Prostate gland (tissue), 2 donors: Measurements from ENCODE around the gene FOXK2. TPM values are rescaled to one million over a fixed set of nuclear protein-coding genes. Genes with fewer than 3 reads are reported as not detected.
A peak's percentile ranks its signal among the peaks of the same experiment; 100 is the strongest.
"Not testable (repeated sequence)": the region's sequence is repeated elsewhere in the genome, so short reads cannot be mapped to it uniquely, and the experiment has no call there.

ENCODE experiments used
- DNase-seq: peaks from one replicate; pipeline ENCODE4 v3.0.0-alpha.2; 2019; ENCODE audit warnings: low spot score
- H3K27ac ChIP-seq, 2 donors: fragments of 200-600 bp; sonication (generic); 2 replicates each; pipeline ENCODE4 v1.5.1; 2017 to 2019
- H3K27me3 ChIP-seq: fragments of 200-600 bp; sonication (generic); replicated peaks from 2 replicates; pipeline ENCODE4 v1.5.1; 2019; ENCODE audit not compliant: insufficient read depth
- H3K36me3 ChIP-seq, 2 donors: fragments of 200-600 bp; sonication (generic); 1 replicate in 1 of 2; 2 replicates in 1 of 2; pipeline versions ENCODE4 v1.5.1 to v1.8.1; 2017 to 2019
- H3K4me1 ChIP-seq: fragments of 200-600 bp; sonication (generic); replicated peaks from 2 replicates; pipeline ENCODE4 v1.5.1; 2019
- H3K4me3 ChIP-seq, 2 donors: fragments of 200-600 bp; sonication (generic); 2 replicates each; pipeline ENCODE4 v1.5.1; 2017 to 2019
- H3K9me3 ChIP-seq: fragments of 200-600 bp; sonication (generic); 2 replicates; pipeline ENCODE4 v1.5.1; 2017
- CTCF ChIP-seq, 4 experiments: fragments of 200-600 bp in 2 of 4; fragments of 450-650 bp in 2 of 4; sonication (generic) in 2 of 4; IDR thresholded peaks; 1 replicate in 3 of 4; 2 replicates in 1 of 4; pipeline ENCODE4 v1.5.1; 2016 to 2019; ENCODE audit warnings: antibody characterized with exemption in 4 of 4, mild to moderate bottlenecking in 2 of 4, moderate library complexity in 2 of 4
- POLR2A ChIP-seq: fragments of 450-650 bp; IDR thresholded peaks from one replicate; pipeline ENCODE4 v1.6.1; 2016; ENCODE audit warnings: antibody characterized with exemption, mild to moderate bottlenecking
- POLR2AphosphoS5 ChIP-seq: sonication (generic); formaldehyde crosslinking; IDR thresholded peaks from one replicate; pipeline ENCODE4 v1.6.1; 2017; ENCODE audit warnings: antibody characterized with exemption
- WGBS: methylation state at CpG from one replicate; pipeline ENCODE4 v1.1.5; 2018; 5-methylcytosine and 5-hydroxymethylcytosine counted together
- intact Hi-C: fragments of 100-400 bp; cut with DNase I; formaldehyde crosslinking; loops from one replicate; pipeline ENCODE4 v1.14.2; 2022
- total RNA-seq, 2 donors: library from RNA; depleted of rRNA; stranded (reverse); fragments of >200 nt; gene quantifications; one replicate each; pipeline ENCODE4 v1.1.0, GENCODE V29; 2016

FOXK2 gene
- total RNA-seq, 2 donors from 2014 or later: 47.9 to 85.5 TPM

DNA sequence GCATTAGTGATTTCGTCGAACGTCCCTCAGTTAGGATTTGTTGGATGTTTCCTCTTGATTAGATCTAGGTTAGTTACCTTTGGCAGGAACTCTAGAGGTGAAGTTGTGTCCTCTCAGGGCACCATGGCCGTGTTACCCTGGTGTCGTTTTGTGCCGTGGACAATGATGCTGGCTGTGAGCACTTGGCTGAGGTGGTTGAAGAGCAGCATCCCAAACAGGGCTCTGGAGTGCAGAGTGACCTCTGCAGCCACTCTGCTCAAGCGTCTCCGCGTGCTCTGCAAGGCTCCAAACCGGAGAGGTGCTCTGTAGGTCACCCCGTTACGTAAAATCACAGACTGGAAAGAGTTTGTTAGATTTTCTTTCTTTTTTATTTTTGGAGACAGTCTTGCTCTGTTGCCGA is 33.0 kb downstream of the FOXK2 start:
- DNase-seq: no peak
- TF ChIP-seq CTCF (IDR thresholded peaks at IDR 0.05) (no peak), POLR2AphosphoS5 (no peak), POLR2A (no peak)
- intact Hi-C loops: loop anchor here (5.0 kb wide), 2 partner anchors 55 to 200 kb away; no protein-coding TSS in a partner anchor
- 84% methylated on average over 13 of the region's 13 CpGs for WGBS
- Histone ChIP-seq H3K27me3 (no peaks in the 10 kb centered on the region), H3K27ac (peak overlapping the region; percentile 4 to 63), H3K4me3 (no peak overlapping the region), H3K9me3 (no peaks in the 10 kb centered on the region), H3K4me1 (peaks cover 6% of the 10 kb centered on the region), H3K36me3 (no peaks in the 10 kb centered on the region)

- H3K4me1 ChIP-seq: peaks cover 6% of the 10 kb centered on the region
- H3K27ac ChIP-seq: peak overlapping the region; percentile 63
Observed at GRCh38 chr17:82553210-82553930, 33.8 kb downstream of the FOXK2 start.

GRCh38 chr17:82557510-82557909 is 38.0 kb downstream of the FOXK2 start:
- intact Hi-C loops, DNase-seq, H3K27ac ChIP-seq, H3K36me3 ChIP-seq, H3K4me3 ChIP-seq, H3K27me3 ChIP-seq, H3K9me3 ChIP-seq: not testable (repeated sequence)
- peaks cover 11% of the 10 kb centered on the region for H3K4me1 ChIP-seq
- 95% methylated on average over 2 of the region's 2 CpGs for WGBS

More at GRCh38 chr17:82553210-82553930, 33.8 kb downstream of the FOXK2 start:
- no peaks in the 10 kb centered on the region for H3K27me3 ChIP-seq
- no peak overlapping the region for H3K4me3 ChIP-seq
- no peaks in the 10 kb centered on the region for H3K9me3 ChIP-seq
- no peaks in the 10 kb centered on the region for H3K36me3 ChIP-seq
- intact Hi-C loops: loop anchor here (5.0 kb wide), 2 partner anchors 56 to 201 kb away; no protein-coding TSS in a partner anchor
- no peak for TF ChIP-seq POLR2A
- 88% methylated on average over 18 of the region's 18 CpGs for WGBS
- no peak for DNase-seq

DNA sequence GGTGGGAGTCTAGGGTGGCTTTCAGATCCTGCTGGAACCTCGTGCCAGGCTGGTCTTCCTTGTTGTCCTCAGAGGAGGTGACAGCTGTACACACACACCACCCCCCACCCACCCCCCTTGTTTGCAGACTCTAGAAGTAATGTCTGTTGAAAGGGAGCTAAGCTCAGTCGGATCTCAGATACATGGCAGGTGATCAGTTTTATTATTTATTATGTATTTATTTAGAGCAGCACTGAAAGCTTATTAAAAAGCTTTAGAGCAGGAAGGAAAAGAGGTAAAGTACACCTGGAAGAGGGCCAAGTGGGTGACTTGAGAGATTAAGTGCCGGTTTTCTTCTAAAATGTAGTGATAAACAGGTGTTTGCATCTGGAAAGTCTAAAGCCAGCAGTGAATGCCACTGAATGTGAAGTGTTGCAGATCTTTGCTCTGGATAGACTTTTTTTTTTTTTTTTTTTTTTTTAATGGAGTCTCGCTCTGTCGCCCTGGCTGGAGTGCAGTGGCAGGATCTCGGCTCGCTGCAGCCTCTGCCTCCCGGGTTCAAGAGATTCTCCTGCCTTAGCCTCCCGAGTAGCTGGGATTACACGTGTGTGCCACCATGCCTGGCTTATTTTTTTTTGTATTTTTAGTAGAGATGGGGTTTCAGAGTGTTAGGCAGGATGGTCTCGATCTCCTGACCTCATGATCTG is 40.2 kb downstream of the FOXK2 start:
- no peak overlapping the region for H3K4me3 ChIP-seq
- 39% methylated on average over 11 of the region's 11 CpGs for WGBS
- H3K36me3 ChIP-seq: no peaks in the 10 kb centered on the region
- no peak for TF ChIP-seq CTCF (IDR thresholded peaks at IDR 0.05)
- no peak for TF ChIP-seq POLR2AphosphoS5
- TF ChIP-seq POLR2A: no peak
- intact Hi-C loops: no loop called here
- peak overlapping the region in 1 of 2 donors; percentile 11 for H3K27ac ChIP-seq
- H3K9me3 ChIP-seq: no peaks in the 10 kb centered on the region
- DNase-seq: no peak
- no peaks in the 10 kb centered on the region for H3K27me3 ChIP-seq
- H3K4me1 ChIP-seq: peaks cover 5% of the 10 kb centered on the region

- Histone ChIP-seq H3K4me1 (peaks cover 5% of the 10 kb centered on the region), H3K27ac (no peak overlapping the region), H3K27me3 (no peaks in the 10 kb centered on the region), H3K4me3 (no peak overlapping the region), H3K36me3 (no peaks in the 10 kb centered on the region), H3K9me3 (no peaks in the 10 kb centered on the region)
- 74% methylated on average over 15 of the region's 15 CpGs for WGBS
- TF ChIP-seq POLR2A (no peak), POLR2AphosphoS5 (no peak), CTCF (IDR thresholded peaks at IDR 0.05) (no peak)
- no peak for DNase-seq
- intact Hi-C loops: no loop called here
Observed at GRCh38 chr17:82560252-82560642, 40.7 kb downstream of the FOXK2 start.
